ENCODE data around the gene PABPN1. TPM values are rescaled to one million over a fixed set of nuclear protein-coding genes. Genes with fewer than 3 reads are reported as not detected.

Gene PABPN1
- total RNA-seq, 1 donor from 2014 or later = 298 TPM

DNA sequence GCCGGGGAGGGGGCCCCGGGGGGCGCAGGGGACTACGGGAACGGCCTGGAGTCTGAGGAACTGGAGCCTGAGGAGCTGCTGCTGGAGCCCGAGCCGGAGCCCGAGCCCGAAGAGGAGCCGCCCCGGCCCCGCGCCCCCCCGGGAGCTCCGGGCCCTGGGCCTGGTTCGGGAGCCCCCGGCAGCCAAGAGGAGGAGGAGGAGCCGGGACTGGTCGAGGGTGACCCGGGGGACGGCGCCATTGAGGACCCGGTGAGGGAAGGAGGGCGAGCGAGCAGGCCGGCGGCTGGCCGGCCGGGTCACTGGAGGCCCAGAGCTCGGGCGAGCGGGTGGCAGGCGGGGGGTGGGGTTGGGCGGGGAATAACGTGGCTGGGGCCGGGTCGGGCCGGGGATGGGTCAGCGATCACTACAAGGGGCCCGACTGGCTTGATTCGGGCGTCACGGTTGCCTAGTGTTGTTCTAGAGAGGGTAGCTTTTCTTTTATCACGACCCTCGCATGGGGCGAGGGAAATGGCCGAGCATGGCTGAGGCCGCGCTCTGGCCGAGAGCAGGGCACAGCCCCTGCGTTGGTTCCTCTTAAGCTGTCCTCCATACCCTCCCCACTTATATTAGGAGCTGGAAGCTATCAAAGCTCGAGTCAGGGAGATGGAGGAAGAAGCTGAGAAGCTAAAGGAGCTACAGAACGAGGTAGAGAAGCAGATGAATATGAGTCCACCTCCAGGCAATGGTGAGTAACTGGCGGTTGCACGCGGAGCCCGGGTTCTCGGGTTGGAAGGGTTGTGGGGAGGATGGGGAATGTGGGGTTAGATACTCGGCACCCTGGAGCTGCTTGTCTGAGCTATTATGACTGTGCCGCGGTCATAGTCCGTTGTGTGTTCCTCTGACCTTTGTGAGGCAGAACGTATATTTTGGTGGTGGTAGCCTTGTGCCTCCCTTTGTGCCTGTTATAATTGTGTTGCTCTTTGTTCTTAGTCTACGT lies 603 bp downstream of the PABPN1 start:
- H3K4me3 ChIP-seq = peak overlapping the region; percentile 96
- H3K4me1 ChIP-seq = peaks cover 22% of the 10 kb centered on the region
- peak overlapping the region; percentile 98 for H3K9ac ChIP-seq
- TF ChIP-seq CTCF (IDR thresholded peaks at IDR 0.05) = no peak
- no peak for TF ChIP-seq EZH2 (IDR thresholded peaks at IDR 0.05)
- no peak for TF ChIP-seq EZH2phosphoT487 (IDR thresholded peaks at IDR 0.05)
- peak overlapping the region; percentile 82 for H2AFZ ChIP-seq (replicated peaks)
- peaks cover 57% of the 10 kb centered on the region for H3F3A ChIP-seq (ENCODE audit: low read depth)
- peak overlapping the region; percentile 95 for H3K4me2 ChIP-seq
- H3K9me3 Mint-ChIP-seq = no peaks in the 10 kb centered on the region
- H3K36me3 Mint-ChIP-seq = peaks cover 27% of the 10 kb centered on the region
- H3K27ac Mint-ChIP-seq = peak overlapping the region; percentile 98
- peaks cover 29% of the 10 kb centered on the region for H3K79me2 ChIP-seq (ENCODE audit: low read depth)
- H3K36me3 ChIP-seq = peaks cover 14% of the 10 kb centered on the region
- no peaks in the 10 kb centered on the region for H3K27me3 ChIP-seq
- H3K27me3 Mint-ChIP-seq (ENCODE audit: insufficient read depth, low read depth) = peaks cover 13% of the 10 kb centered on the region
- H3K27ac ChIP-seq = peak overlapping the region; percentile 97
- peak overlapping the region; percentile 98 for H3K4me3 Mint-ChIP-seq
- peak; percentile 58 for DNase-seq (ENCODE audit: low spot score)
- no peaks in the 10 kb centered on the region for H3K9me3 ChIP-seq (ENCODE audit: low read depth)
- peaks cover 20% of the 10 kb centered on the region for H4K20me1 ChIP-seq (ENCODE audit: low read depth)
- peaks cover 27% of the 10 kb centered on the region for H3K4me1 Mint-ChIP-seq

GRCh38 chr14:23322568-23323517 lies 1.6 kb downstream of the PABPN1 start:
- H3K27me3 Mint-ChIP-seq (ENCODE audit: insufficient read depth, low read depth) = peaks cover 13% of the 10 kb centered on the region
- Histone ChIP-seq H3K4me1 (peaks cover 22% of the 10 kb centered on the region), H3K4me3 (peak overlapping the region; percentile 96), H3K36me3 (peaks cover 14% of the 10 kb centered on the region), H3K79me2 (ENCODE audit: low read depth) (peaks cover 29% of the 10 kb centered on the region), H3K27me3 (no peaks in the 10 kb centered on the region), H3F3A (ENCODE audit: low read depth) (peaks cover 67% of the 10 kb centered on the region), H3K9ac (peak overlapping the region; percentile 98), H3K9me3 (ENCODE audit: low read depth) (no peaks in the 10 kb centered on the region), H3K4me2 (peak overlapping the region; percentile 95), H2AFZ (replicated peaks) (no peak overlapping the region), H4K20me1 (ENCODE audit: low read depth) (peaks cover 20% of the 10 kb centered on the region), H3K27ac (peak overlapping the region; percentile 4)
- H3K4me1 Mint-ChIP-seq = peaks cover 27% of the 10 kb centered on the region
- no peaks in the 10 kb centered on the region for H3K9me3 Mint-ChIP-seq
- H3K36me3 Mint-ChIP-seq = peaks cover 27% of the 10 kb centered on the region
- no peak for DNase-seq (ENCODE audit: low spot score)
- TF ChIP-seq CTCF (IDR thresholded peaks at IDR 0.05) = no peak
- no peak for TF ChIP-seq EZH2 (IDR thresholded peaks at IDR 0.05)
- TF ChIP-seq EZH2phosphoT487 (IDR thresholded peaks at IDR 0.05) = no peak
- H3K4me3 Mint-ChIP-seq = peak overlapping the region; percentile 98
- peak overlapping the region; percentile 98 for H3K27ac Mint-ChIP-seq

GRCh38 chr14:23323838-23324454 lies 2.7 kb downstream of the PABPN1 start:
- Mint-ChIP-seq H3K4me3 (peak overlapping the region; percentile 47), H3K27me3 (ENCODE audit: insufficient read depth, low read depth) (peaks cover 13% of the 10 kb centered on the region), H3K4me1 (peaks cover 27% of the 10 kb centered on the region), H3K9me3 (no peaks in the 10 kb centered on the region), H3K36me3 (peaks cover 27% of the 10 kb centered on the region), H3K27ac (no peak overlapping the region)
- Histone ChIP-seq H3K36me3 (peaks cover 14% of the 10 kb centered on the region), H3K4me2 (peak overlapping the region; percentile 95), H4K20me1 (ENCODE audit: low read depth) (peaks cover 20% of the 10 kb centered on the region), H3K27me3 (no peaks in the 10 kb centered on the region), H3K9me3 (ENCODE audit: low read depth) (no peaks in the 10 kb centered on the region), H3F3A (ENCODE audit: low read depth) (peaks cover 67% of the 10 kb centered on the region), H3K4me3 (no peak overlapping the region), H3K79me2 (ENCODE audit: low read depth) (peaks cover 29% of the 10 kb centered on the region), H3K4me1 (peaks cover 22% of the 10 kb centered on the region), H3K9ac (no peak overlapping the region), H3K27ac (no peak overlapping the region), H2AFZ (replicated peaks) (no peak overlapping the region)
- DNase-seq (ENCODE audit: low spot score) = no peak
- TF ChIP-seq CTCF (IDR thresholded peaks at IDR 0.05) (no peak), EZH2phosphoT487 (IDR thresholded peaks at IDR 0.05) (no peak), EZH2 (IDR thresholded peaks at IDR 0.05) (no peak)
